Stimulated activated CD4-positive, alpha-beta T cell treated with anti-CD3 and anti-CD28 coated beads, TNF-alpha, amount 100 ng/mL, for 48 hours (primary cell): ENCODE results near the gene CPPED1.
"Not testable (repeated sequence)": the region's sequence is repeated elsewhere in the genome, so short reads cannot be mapped to it uniquely, and the experiment has no call there.

Experiments
- DNase-seq, 3 donors: peaks; one replicate each; pipeline ENCODE4 v3.0.0-alpha.2; 2020; ENCODE audit warnings: low read depth in 3 of 3

Gene CPPED1

DNA sequence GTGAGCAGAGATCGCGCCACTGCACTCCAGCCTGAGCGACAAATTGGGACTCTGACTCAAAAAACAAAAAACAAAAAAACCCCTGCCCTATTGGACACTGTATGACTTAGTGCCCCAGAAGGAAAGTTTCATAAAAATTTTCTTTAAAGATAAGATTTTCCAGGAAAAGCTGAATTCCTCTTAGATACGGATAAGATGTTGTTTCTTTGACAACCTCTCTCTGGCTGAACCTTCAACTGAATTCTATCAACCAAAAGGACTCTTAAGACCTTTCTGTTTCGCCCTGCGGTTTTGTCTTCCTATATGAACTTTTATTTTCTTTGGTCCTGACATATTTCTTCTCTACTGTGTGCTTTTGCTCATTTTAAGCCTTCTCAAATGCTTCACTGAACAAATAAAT lies 35.8 kb downstream of the CPPED1 start:
- no peak for DNase-seq

DNA sequence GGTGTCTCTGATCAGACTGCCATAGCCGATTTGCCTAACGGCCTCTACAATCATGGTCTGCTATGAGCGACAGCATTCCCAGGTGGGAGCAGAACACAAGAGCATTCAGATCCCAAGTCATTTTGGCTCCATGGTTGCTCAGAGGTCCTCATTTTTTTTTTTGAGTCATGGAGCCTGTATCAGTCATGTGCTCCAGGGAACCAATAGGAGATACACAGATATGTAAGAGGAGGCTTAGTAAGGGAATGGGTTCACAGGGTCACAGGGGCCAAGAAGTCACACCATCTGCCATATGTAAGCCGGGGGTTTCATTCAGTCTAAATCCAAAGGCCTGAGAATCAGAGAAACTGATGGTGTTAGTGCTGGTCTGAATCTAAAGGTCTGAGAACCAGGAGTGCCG lies 36.8 kb downstream of the CPPED1 start:
- no peak for DNase-seq

DNA sequence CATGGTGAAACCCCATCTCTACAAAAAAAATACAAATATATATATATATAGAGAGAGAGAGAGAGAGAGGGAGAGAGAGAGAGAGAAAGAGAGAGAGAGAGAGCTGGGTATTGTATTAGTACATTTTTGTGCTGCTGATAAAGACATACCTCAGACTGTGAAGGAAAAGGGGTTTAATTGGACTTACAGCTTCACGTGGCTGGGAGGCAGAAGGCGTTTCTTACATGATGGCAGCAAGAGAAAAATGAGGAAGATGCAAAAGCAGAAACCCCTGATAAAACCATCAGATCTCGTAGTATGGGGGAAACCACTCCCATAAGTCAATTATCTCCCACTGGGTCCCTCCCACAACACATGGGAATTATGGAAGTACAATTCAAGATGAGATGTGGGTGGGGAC lies 37.5 kb downstream of the CPPED1 start:
- not testable (repeated sequence) for DNase-seq

DNA sequence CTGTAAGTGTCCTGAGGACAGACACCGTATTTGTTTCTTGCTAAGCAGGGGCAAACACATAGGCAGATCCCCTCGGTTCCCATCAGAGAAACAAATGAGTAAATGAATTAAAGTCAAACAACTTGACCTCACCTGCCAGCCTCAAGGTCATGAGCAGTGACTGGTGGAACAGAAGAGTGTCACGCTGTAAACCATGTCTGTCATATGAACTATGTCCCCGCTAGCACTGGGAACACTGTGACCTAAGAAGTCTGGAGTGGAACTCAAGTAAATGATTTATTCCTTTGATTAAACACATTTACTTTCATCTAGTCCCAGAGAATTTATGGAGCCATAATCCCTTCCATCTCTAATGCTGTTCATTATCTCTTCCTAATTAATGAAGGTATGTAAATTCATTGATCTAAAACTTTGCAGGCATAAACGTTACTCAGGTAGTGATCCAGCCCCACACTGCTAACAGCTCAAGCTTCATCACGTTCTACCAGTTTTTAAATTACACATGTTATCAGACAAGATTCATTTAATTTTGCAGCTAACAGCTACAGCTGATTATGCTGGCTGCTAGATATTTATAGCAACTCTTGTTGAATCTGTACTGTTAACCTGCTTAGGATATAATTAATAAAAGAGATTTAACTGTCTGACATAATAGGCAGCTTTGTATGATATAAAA lies 38.7 kb downstream of the CPPED1 start:
- no peak for DNase-seq

DNA sequence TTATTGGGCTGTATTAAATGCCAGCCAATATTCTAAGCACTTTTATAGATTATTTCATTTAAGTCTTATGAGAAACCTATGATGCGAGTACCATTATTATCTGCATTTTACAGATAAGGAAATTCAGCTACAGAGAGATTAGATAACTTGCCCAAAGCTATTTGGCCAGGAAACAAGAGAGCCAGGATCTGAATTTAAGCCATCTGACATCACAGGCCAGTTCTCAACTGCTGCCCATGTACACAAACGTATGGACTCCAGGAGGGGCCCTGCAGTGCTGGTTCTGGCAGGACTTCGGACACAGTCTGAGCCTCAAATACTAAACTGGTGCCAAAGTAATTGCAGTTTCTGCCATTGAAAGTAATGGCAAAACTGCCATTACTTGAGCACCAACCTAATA lies 40.2 kb downstream of the CPPED1 start:
- no peak for DNase-seq

DNA sequence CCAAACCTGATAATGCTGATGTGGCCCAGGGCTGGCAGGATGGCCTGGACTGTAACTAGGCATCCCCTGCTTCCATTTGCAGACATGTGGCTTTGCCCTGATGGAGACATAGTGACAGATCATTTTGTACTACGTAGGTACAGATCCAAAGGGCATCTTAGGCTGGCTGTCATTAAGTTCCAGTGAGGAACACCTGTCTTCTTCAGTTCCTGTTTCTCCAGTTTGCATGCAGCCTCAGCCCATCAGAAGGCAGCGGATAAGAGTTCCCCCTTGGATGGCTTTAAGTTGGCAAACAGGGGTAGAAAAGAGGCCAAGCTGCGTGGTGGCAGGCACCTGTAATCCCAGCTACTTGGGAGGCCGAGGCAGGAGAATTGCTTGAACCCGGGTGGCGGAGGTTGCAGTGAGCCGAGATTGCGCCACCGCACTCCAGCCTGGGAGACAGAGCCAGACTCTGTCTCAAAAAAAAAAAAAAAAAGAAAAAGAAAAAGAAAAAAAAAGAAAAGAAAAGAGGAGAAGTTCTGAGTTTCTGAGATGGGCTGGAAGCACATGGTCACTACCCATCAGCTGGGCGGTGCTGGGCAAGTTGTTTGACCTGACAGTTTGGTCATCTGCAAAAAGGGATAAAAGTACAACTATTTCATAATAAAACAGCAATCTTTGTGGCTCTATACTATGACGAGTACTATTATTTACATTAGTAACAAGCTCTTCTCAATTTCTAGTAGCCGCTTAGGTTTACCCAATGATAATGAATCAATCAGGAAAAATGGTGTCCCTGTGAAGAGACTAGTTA lies 42.7 kb downstream of the CPPED1 start:
- DNase-seq = no peak

DNA sequence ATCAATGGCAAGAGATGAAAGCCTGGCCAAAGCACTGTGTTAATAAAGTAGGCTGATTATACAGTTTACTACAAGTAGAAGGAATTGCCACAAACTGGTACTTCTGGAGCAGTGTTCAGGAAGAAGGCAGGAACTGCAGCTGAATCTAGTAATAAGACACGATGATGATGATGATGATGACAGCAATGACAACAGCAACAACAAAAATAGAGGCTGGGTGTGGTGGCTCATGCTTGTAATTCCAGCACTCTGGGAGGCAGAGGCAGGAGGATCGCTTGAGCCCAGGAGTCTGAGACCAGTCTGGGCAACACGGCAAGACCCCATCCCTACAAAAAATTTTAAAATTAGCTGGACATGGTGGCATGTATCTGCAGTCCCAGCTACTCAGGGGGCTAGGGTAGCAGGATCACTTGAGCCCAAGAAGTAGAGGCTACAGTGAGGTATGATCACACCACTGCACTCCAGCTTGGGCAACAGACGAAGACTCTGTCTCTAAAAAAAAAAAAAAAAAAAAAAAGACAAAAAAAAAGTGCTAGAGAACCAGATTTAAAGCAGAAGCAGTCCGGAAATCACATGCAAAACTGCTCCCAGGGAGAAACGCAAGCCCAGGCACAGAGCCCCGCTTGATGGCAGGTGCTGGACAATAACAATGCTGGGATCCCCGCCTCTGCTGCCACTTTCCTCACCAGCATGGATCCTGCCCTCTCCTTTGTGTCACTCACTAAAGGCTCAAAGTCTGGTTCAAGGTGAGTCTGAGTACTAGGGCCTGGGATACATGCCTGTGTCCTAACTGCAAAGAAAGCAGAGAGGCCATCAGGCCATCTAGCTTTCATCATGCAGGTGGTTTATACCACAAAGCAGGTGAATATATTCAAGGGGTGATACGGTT lies 44.8 kb downstream of the CPPED1 start:
- DNase-seq = no peak

DNA sequence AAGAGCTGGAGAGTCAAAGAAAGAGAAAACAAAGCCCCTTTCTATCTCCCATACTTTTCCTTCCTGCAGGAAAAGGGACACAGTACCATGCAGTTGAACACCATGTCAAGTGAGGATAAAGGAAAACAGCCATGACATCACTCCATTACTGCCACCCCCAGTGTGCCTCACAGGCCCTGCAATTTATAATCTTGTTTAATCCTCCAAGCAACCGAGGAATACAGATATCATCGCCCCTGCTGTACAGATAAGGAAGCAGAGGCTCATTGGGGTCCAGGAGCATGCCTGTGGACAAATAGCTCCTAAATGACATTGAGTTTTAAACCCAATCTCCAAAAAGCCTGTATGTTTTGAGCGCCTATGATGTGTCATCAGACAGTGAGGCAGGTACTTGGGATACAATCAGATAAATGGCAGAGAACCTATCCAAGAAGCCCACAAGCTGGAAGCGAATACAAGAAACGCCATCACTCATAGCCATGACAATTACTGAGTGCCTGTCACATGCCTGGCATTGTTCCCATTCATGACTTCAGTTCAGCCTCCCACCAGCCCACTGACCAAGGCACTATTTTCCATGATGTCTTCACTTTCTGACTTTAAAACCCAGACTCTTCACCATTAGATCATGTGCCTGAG lies 45.5 kb downstream of the CPPED1 start:
- no peak for DNase-seq

DNA sequence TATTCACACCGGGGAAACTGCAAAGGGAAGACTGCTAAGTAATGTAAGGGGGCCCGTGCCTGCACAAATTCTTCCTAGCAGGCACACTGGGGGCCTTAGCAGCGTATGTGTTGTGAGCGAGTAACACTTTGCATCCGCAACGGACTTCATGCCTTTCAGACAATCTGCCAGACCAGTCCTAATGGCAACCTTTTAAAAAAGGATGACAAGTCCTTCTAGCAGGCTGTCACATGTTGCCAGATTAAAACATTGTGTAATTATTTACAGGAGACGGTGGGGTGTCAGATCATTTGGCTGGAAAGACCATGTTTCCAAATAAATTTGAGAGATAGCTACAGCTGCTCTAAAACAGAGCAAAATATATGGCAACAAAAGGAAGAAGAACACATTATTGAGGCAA lies 46.1 kb downstream of the CPPED1 start:
- no peak for DNase-seq

DNA sequence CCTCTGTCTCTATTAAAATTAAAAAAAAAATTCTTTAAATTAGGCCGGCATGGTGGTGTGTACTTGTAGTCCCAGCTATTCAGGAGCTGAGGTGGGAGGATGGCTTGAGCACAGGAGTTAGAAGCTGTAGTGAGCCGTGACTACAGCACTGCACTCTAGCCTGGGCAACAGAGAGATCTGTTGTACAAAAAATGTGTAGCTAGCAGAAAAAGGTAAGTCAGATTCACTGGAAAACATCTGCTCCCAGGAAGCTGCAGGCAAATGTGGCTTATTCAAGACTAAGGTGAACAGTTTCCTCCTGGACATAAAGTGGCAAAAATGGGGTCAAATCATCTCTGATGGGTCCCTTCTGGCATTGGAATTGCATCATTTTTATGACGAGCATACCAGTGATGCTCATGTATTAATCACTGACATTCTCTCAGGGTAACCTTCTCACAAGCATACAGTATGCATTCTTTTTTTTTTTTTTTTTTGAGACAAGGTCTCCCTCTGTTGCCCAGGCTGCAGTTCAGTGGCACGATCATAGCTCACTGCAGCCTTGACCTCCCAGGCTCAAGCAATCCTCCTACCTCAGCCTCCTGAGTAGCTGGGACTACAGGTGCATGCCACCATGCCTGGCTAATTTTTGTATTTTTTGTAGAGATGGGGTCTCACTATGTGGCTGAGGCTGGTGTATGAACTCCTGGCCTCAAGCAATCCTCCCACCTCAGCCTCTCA lies 48.7 kb downstream of the CPPED1 start:
- DNase-seq = no peak

DNA sequence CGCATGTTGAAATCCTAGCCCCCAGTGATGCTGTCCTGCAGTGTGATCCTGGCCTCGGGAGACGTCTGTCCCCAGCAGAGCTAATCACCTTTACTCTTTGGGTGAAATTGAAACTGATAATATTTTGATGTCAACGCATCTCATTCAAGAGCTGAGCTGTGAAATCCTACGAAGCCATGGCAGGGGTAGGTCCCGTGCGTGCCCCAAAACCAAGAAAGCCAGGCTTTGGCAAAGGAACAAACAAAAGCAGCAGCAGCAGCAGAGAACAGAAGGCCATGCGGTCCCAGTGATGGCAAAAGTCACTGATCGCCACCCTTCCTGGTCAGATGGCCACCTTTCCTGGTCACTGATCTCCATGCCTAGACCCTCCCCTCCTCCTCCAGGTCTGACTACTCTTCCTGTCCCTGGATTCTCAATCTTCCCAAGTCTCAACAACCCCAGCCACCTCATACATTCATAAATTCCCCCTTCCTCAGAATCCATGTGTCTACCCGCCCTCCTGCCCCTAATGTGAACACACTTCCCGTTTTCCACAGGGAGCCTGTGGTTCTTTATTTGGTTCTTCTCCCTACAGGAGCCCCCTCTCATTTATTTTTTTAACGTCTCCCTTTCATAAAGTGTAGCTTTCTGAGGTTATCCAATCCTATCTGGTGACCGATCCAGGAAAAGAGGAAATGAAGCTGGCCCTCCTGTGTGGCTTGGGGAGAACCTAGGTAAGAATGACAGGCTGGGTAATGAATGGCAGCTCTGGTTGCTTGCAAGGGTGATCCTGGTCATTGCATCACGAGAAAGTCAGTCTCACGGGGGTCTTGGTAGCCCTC lies 50.3 kb downstream of the CPPED1 start:
- DNase-seq = no peak

DNA sequence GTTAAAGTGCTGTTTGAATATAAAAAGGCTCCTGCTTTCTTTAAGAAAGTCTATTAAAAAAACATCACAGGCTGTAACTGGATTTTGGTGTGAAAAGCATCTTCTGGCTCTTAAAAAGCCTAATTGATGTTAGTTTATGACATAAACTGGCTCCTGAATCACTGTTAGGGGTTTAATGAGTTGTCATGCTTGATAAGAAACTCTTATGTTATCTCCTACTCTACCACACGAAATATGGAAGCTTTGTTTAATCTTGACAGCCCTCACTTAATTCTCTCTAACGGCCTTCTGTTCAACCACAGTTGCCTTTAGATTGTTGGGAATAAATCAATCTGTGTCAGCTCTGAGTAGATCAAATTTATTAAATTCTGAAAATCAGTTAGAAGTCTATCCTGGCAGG lies 51.5 kb downstream of the CPPED1 start:
- no peak for DNase-seq

DNA sequence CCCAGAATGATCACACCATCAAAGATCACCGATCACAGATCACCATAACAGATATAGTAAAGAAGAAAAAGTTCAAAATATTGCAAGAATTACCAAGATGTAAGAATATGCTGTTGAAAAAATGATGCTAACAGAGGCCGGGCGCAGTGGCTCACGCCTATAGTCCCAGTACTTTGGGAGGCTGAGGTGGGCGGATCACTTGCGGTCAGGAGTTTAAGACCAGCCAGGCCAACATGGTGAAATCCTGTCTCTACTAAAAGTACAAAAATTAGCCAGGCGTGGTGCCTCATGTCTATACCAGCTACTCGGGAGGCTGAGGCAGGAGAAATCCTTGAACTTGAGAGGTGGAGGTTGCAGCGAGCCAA lies 53.2 kb downstream of the CPPED1 start:
- DNase-seq = peak in 1 of 3 donors; percentile 7

DNA sequence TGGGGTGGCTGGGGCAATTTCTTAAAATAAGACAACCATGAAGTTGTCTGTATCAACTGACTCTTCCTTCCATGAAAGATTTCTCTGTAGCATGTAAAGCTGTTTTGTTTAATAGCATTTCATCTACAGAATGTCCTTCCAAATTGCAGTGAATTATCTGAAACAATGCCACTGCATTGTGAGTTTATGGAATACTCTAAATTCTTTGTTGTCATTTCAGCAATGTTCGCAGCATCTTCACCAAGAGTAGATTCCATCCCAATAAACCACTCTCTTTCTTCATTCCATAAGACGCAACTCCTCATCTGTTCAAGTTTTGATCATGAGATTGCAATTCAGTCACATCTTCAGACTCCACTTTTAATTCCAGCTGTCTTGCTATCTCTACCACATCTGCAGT lies 54.6 kb downstream of the CPPED1 start:
- DNase-seq = no peak

DNA sequence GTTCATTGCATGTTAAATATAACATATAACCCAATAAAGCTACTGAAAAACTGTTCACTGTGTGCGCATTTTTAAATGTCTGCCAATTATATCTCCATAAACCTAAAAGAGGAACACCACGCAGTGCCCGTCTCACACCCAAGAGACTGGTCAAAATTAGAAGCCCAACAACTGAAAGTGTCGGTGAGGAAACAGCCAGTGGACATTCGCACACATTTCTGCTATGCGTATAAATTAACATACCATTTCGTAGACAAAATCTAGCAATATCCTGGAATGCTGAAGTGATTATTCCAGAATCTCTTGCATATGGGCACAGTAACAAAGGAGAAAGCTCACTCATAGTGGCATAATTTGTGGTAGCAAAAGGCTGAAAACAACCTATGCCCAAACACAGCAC lies 55.9 kb downstream of the CPPED1 start:
- no peak for DNase-seq

DNA sequence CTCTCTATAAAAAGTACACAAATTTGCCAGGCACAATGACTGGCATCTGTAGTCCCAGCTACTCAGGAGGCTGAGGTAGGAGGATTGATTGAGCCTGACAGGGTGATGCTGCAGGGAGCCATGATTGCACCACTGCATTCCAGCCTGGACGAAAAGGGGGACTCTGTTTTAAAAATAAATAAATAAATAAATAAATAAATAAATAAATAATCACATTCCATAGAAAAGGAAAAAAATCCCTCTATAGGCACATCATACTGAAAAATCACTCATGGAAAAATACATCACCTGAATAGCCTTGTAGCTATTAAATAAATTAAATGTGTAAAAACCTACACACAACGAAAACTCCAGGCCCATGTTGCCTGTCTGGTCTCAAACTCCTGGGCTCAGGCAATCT lies 56.4 kb downstream of the CPPED1 start:
- no peak for DNase-seq

DNA sequence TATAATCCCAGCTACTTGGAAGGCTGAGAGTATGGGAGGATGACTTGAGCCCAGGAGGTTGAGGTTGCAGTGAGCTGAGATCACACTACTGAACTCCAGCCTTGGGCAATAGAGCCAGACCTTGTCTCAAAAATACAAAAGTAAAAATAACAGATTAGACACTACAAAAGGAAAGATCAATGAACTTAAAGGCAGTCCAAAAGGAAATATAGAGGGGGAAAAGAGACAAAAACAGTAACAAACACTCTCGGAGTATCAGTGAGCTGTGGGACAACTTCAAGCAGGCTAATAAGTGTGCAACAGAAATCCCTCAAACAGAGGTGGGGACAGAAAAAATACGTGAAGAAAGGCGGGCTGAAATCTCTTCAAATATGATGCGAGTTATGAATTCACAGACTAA lies 58.8 kb downstream of the CPPED1 start:
- no peak for DNase-seq

DNA sequence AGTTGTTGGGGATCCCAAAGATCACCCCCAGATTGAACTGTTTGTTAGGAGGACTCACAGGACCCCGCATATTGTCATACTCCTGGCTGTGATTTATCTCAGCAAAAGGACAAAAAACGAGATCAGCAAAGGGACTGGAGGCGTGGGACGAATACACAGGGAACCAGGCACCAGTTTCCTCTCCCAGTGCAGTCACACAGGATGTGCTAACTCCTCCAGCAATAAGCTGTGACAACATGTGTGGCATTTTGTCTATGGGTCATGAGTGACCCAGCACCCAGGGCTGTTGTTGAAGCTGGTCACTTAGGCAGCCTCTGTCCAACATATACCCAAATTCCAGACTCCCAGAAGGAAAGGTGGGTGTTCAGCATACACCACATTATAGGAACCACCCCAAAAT lies 60.9 kb downstream of the CPPED1 start:
- DNase-seq = no peak

DNA sequence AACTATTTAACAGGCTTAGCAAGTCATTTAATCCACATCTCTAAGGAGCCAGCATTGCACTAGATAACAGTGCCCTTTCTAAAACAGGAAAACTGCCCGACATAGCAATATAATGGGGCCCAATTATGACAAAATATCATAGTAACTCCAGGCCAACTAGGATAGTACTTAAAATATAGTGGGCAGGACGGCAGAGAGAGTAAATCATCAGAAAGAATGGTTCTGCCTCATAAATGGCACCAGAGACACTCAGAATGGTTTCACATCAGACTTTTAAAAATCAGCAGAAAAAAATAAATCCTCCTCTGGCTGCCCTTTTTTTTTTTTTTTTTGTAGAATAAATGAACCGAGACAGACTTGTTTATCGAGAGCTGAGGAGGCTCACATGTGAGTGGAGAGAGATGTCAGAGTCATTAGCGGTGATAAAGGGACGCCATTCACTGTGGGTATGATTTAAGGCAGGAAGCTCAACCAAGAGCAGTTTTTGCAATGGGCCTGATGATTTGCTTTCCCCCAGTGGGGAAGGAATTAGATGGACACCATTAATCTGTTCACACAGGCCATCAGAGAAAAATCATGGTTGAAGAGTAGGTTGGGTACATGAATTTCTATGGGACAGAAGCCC lies 62.6 kb downstream of the CPPED1 start:
- DNase-seq = no peak

DNA sequence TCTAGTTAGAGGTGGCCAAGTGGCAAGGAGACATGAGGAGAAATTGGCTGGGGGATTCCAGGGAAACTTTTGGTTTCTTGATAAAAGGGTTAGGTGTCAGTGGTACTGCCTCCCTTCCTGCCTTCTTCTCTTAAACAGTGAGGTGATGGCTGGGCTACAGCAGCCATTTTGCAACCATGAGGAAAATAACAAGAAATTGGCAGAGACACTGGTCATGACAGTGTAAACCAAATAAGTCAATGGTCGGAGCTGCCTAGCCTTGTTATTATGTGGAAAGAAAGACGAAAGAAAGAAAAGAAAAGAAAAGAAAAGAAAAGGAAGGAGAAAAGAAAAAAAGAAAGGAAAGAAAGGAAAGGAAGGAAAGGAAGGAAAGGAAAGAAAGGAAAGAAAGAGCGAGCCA lies 63.9 kb downstream of the CPPED1 start:
- no peak for DNase-seq
